ENCODE results near the gene PGRMC2. TPM values are rescaled to one million over a fixed set of nuclear protein-coding genes. Genes with fewer than 3 reads are reported as not detected.

The PGRMC2 gene
- polyA plus RNA-seq, 3 donors = 6.3 to 13.9 (median 7.3) TPM

GRCh38 chr4:128290526-128290925, 2.9 kb upstream of the PGRMC2 start:
- Histone ChIP-seq H2AFZ (ENCODE audit: insufficient read depth, low read depth, low read length, poor library complexity, severe bottlenecking) (no peak overlapping the region), H3K36me3 (replicated peaks in 1 of 2; ENCODE audit: control insufficient read depth in 1 of 2, insufficient read depth in 2 of 2, low read length in 2 of 2) (no peaks in the 10 kb centered on the region), H3K9ac (ENCODE audit: insufficient read depth, low read length, poor library complexity, severe bottlenecking) (no peak overlapping the region), H4K20me1 (ENCODE audit: insufficient read depth, low read length) (no peaks in the 10 kb centered on the region), H3K79me2 (ENCODE audit: insufficient read depth, low read length) (peaks cover 18% of the 10 kb centered on the region), H3K9me3 (replicated peaks in 1 of 2; ENCODE audit: control insufficient read depth in 1 of 2, insufficient read depth in 1 of 2, low read length in 2 of 2) (no peaks in the 10 kb centered on the region), H3K4me2 (replicated peaks; ENCODE audit: extremely low read depth, low read length, poor library complexity, severe bottlenecking) (no peak overlapping the region), H3K4me1 (ENCODE audit: control insufficient read depth in 1 of 2, insufficient read depth in 2 of 2, low read length in 2 of 2) (peaks cover 20 to 27% of the 10 kb centered on the region in 2 donors), H3K4me3 (replicated peaks in 1 of 3; ENCODE audit: low read depth in 2 of 3, low read length in 3 of 3) (no peak overlapping the region), H3K27ac (ENCODE audit: low read depth in 1 of 2, low read length in 2 of 2) (no peak overlapping the region), H3K27me3 (ENCODE audit: control insufficient read depth in 2 of 2, insufficient read depth in 2 of 2, low read length in 2 of 2) (no peaks in the 10 kb centered on the region)
- no peak for TF ChIP-seq CTCF (IDR thresholded peaks at IDR 0.05)
- Mint-ChIP-seq H3K36me3 (no peaks in the 10 kb centered on the region), H3K4me3 (no peak overlapping the region), H3K27me3 (ENCODE audit: low read depth in 3 of 3) (peaks cover 0 to 5% (median 2%) of the 10 kb centered on the region in 3 donors), H3K4me1 (peaks cover 25% of the 10 kb centered on the region), H3K9me3 (no peaks in the 10 kb centered on the region), H3K27ac (no peak overlapping the region)
- DNase-seq = no peak
- 83% methylated on average over 2 of the region's 3 CpGs for WGBS (ENCODE audit: insufficient coverage)
- intact Hi-C loops (cut with micrococcal nuclease) = no loop called here

GRCh38 chr4:128289523-128290158, 2.0 kb upstream of the PGRMC2 start:
- no peaks in the 10 kb centered on the region for H3K9me3 ChIP-seq (replicated peaks in 1 of 2; ENCODE audit: control insufficient read depth in 1 of 2, insufficient read depth in 1 of 2, low read length in 2 of 2)
- TF ChIP-seq CTCF (IDR thresholded peaks at IDR 0.05) = no peak
- H3K36me3 Mint-ChIP-seq = no peaks in the 10 kb centered on the region
- peaks cover 20 to 33% of the 10 kb centered on the region in 2 donors for H3K4me1 ChIP-seq (ENCODE audit: control insufficient read depth in 1 of 2, insufficient read depth in 2 of 2, low read length in 2 of 2)
- no peak overlapping the region for H2AFZ ChIP-seq (ENCODE audit: insufficient read depth, low read depth, low read length, poor library complexity, severe bottlenecking)
- H3K9ac ChIP-seq (ENCODE audit: insufficient read depth, low read length, poor library complexity, severe bottlenecking) = no peak overlapping the region
- no peak overlapping the region for H3K4me3 ChIP-seq (replicated peaks in 1 of 3; ENCODE audit: low read depth in 2 of 3, low read length in 3 of 3)
- H3K9me3 Mint-ChIP-seq = no peaks in the 10 kb centered on the region
- no peak overlapping the region for H3K27ac ChIP-seq (ENCODE audit: low read depth in 1 of 2, low read length in 2 of 2)
- peaks cover 32% of the 10 kb centered on the region for H3K4me1 Mint-ChIP-seq
- no peak for DNase-seq
- no peaks in the 10 kb centered on the region for H4K20me1 ChIP-seq (ENCODE audit: insufficient read depth, low read length)
- no peaks in the 10 kb centered on the region for H3K36me3 ChIP-seq (replicated peaks in 1 of 2; ENCODE audit: control insufficient read depth in 1 of 2, insufficient read depth in 2 of 2, low read length in 2 of 2)
- no peak overlapping the region for H3K27ac Mint-ChIP-seq
- peaks cover 27% of the 10 kb centered on the region for H3K79me2 ChIP-seq (ENCODE audit: insufficient read depth, low read length)
- H3K27me3 Mint-ChIP-seq (ENCODE audit: low read depth in 3 of 3) = peaks cover 0 to 5% (median 2%) of the 10 kb centered on the region in 3 donors
- no peaks in the 10 kb centered on the region for H3K27me3 ChIP-seq (ENCODE audit: control insufficient read depth in 2 of 2, insufficient read depth in 2 of 2, low read length in 2 of 2)
- intact Hi-C loops (cut with micrococcal nuclease) = loop anchor here (5.0 to 10.0 kb wide), 6 partner anchors 227 to 805 kb away; partner anchors contain the start of genes SCLT1 (in 2 of the 2), ABHD18 (in 1 of the 2), C4orf33 (in 1 of the 2) and INTU (in 1 of the 2)
- no peak overlapping the region for H3K4me3 Mint-ChIP-seq
- no peak overlapping the region for H3K4me2 ChIP-seq (replicated peaks; ENCODE audit: extremely low read depth, low read length, poor library complexity, severe bottlenecking)
- no CpG with 5 or more reads among the region's 2 CpGs for WGBS (ENCODE audit: insufficient coverage)

Measured in CD14-positive monocyte (primary cell).